Erythroblast (primary cell): ENCODE measurements around the gene SPNS2.

Experiments
- DNase-seq, 2 experiments: peaks; one replicate each; lab custom pipeline; 2025; lab: John Stamatoyannopoulos, UW
- GATA1 ChIP-seq: IDR thresholded peaks from 2 replicates; pipeline ENCODE4 v1.6.1; 2011; ENCODE audit warnings: low read depth, mild to moderate bottlenecking, control low read depth, low read length, moderate library complexity
- POLR2A ChIP-seq: IDR thresholded peaks from 2 replicates; pipeline ENCODE4 v1.6.1; 2011; ENCODE audit warnings: mild to moderate bottlenecking, low read length

The SPNS2 gene

DNA sequence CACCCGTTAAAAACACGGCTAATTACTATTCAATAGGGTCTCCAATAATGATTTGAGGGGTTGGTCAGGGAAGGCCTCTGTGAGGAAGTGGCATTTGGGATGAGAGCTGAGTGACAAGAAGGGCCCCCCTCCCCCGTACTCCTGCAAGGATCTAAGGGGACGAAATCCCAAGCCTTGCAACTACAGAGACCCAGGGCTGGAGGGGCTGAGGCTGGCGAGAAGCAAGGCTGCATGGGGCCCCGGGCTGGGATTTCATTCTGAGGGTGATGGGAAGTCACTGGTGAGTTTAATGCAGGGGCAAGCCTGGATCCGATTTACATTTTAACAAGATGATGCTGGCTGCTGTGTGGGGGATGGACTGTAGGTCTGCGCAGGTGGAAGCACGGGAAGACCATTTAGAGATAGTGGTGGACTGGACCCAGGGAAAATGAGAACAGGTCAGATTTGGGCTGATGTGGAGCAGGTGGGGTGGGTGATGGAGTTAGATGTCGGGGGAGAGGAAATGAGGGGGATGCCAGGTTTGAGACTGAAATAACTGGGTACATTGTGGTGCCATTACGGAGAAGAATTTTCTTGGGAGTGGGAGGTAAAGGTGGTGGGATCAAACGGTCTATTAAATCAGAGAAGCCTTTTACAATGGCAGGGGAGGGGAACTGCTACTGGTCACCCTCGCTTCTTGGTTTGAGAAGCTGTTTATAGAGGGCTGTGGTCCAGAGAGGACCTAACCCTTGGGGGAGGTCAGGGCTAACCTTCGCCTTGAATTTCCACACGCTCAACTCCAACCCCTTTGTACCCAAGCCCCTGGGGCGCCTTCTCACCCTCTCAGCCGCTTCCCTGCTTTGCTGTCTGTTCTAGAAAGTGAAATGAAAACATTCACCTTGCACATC, 57.4 kb downstream of the SPNS2 start:
- no peak for DNase-seq
- TF ChIP-seq GATA1 (no peak), POLR2A (no peak)

GRCh38 chr17:4556996-4557395, 58.3 kb downstream of the SPNS2 start:
- TF ChIP-seq POLR2A (no peak), GATA1 (no peak)
- DNase-seq: no peak

GRCh38 chr17:4557626-4558346, 59.1 kb downstream of the SPNS2 start:
- no peak for DNase-seq
- TF ChIP-seq POLR2A (no peak), GATA1 (no peak)

- no peak for DNase-seq
- no peak for TF ChIP-seq GATA1
- no peak for TF ChIP-seq POLR2A
Observed at GRCh38 chr17:4558347-4558971, 59.8 kb downstream of the SPNS2 start.

- DNase-seq: no peak
- TF ChIP-seq GATA1 (no peak), POLR2A (no peak)
Observed at GRCh38 chr17:4559139-4559791, 60.6 kb downstream of the SPNS2 start.

- DNase-seq: no peak
- TF ChIP-seq POLR2A (no peak), GATA1 (no peak)
Observed at GRCh38 chr17:4559966-4560365, 61.3 kb downstream of the SPNS2 start.

DNA sequence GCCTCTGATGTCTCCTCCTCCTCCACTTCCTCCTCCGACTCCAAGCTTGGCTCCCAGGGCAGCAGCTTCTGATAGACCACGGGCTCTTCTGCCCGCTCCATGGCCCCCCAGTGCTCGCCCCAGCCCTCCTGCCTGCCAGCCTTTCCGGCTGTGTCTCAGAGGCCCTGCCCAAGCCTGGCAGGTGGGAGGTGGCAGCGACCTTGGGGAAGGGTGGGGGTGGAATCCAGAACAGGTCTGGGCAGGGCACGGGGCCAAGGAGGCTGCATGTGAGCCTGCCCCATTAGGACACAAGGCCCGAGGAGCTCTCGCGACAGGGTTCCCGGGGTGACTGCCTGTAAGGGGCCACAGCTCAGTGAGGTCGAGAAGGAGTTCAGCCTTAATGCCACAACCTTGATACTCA, 61.7 kb downstream of the SPNS2 start, which contains the start of gene GGT6:
TSS of gene GGT6 (minus strand) at position 157 of the 400 bp plus-strand sequence. CDS start at position 101, 56 bp downstream.
- no peak for DNase-seq
- TF ChIP-seq GATA1 (no peak), POLR2A (no peak)

DNA sequence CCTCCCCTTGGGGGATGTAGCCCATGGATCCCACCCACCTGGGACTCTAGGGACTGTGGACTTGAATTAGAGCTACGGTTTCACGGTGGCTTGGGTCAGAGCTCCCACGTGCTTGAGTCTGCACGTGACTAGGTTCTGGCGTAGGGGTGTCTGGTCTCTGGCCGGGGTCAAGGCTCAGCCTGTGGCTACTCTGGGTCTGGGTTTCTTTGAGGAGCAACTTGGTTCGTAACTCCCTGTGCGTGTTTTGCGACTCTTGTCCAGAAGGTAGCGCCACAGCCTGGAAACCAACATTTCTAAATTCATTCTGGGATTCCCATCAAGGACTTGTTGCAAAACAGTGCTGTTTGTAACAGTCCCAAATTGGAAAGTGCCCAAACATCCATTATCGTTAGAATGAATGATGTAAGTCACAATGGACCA, 62.2 kb downstream of the SPNS2 start:
- DNase-seq: no peak
- no peak for TF ChIP-seq POLR2A
- no peak for TF ChIP-seq GATA1

DNA sequence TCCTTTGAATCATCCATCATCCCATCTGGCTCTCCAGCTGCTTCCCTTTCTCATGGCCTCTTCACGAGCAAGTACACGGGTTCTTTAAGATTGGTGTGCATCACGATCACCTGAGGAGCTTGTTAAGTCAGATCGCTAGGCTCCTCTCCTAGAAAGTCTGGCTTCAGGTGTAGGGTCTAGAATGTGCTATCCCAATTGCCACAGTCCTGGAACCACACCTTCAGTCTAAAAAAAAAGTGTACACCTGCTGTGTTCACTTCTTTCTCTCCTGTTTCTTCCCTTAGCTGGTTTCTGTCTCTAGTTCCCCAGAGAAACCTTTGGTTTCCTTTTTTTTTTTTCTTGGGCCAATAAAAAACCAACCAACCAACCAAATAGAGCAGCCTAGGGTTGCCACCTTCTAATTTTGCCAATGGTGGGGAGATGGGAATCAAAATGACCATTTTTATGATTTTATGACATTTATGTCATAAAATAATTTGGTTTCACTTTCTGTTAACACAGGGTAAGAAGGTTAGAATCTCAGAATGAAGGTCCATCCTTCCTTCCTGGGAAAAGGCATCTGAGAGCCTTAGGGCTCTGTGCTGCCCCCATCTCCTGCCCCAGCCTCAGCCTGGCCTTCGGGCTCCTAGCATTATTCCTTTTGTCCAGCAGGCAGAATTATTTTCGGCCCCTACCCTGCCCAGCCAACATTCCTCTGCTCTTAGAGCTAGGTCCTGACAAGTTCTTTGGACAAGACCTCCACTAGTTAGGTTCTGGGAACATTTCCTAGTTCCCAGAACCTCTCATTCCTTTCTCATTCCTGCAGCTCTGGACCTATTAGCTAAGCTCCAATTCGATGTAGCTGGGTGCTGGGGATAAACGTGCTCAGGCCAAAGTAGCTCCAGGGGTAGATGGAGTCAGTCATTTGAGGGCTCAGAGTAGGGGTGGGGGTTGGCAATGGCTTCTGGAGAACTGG, 63.6 kb downstream of the SPNS2 start:
- no peak for DNase-seq
- no peak for TF ChIP-seq GATA1
- TF ChIP-seq POLR2A: no peak

DNA sequence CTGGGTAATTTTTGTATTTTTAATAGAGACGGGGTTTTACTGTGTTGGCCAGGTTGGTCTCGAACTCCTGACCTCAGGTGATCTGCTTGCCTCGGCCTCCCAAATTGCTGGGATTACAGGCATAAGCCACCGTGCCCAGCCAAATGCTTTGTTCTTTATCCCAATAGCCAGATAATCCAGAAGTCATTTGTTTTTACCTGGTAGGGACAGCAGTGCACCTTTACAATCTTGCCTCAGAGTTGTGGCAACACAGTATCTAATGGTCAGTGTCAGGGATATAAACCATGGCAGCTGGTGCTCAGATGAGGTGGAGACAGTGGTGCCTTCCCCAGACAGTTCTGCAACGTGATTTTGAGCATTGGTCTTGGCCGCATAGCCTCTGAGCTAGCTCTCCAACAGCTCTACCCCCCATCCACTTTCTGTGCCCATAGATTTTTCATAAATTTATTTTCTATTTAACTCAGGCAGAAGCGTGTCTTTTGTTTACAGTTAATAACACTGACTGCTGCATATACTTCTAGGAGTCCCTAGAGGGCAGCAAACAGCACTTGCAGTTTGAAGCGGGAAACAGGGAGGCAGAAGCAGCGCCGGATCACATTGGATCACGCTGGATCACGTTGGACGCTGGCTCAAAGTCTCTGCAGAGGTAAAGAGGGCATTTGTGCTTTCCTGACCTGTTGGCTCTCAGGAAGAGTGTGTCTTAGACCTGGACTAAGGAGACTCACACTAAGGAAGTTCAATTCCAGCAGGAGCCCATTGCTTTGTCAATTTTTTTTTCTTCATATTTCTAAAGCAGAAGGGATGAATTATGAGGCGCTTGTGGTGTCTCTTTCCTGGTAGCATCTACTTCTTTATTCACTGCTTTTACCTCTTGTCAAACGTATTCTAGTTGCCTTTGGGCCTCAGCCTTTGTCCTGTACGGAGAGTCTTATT, 66.8 kb downstream of the SPNS2 start:
- peak; percentile 74 to 76 for DNase-seq
- TF ChIP-seq GATA1: no peak
- no peak for TF ChIP-seq POLR2A

DNA sequence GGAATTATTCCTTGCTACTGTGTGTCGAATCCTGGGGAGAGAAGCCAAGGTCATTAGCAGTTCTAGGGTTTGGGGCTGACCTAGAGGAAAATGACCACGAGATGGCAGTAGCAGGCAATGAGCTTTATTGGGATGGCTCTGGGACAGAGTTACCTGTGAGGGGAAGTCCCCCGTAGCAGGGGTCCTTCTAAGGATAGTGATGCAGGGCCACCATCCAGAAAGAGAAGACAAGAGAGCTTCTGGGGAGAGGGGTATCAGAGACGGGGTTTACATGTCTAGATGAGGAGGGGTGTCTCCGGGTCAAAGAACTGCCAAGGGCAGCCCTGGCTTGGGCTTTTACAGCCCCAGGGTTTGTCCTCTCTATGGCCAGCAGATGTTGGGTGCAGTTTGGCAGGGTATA, 68.1 kb downstream of the SPNS2 start:
- DNase-seq: peak; percentile 42 to 72
- TF ChIP-seq POLR2A (no peak), GATA1 (no peak)

DNA sequence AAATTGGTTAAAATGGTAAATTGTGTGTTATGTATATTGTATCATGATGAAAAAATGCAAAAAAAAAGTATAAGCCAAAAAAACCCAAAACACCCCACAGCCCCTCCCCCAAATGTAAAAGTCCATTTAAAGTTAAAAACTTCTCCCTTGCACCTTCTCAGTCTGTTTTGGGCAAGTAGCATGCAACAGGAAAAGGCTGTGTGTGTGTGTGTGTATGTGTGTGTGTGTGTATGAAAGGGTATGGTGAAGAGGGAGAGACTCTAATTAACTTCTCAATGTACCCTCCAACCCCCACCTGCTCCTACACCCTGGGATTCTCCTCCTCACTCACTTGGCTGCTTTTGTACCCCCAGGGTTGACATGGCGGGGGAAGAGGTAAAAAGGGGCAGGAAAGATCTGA, 70.9 kb downstream of the SPNS2 start:
- TF ChIP-seq POLR2A (no peak), GATA1 (no peak)
- no peak for DNase-seq
